HEK293 (cell line): ENCODE data around the gene PSMD2.

ENCODE experiments used
- ZNF114 ChIP-seq: fragments of 450-650 bp; formaldehyde crosslinking; IDR thresholded peaks from 2 replicates; pipeline ENCODE4 v1.5.0; 2017; ENCODE audit warnings: missing biosample characterization, missing genetic modification characterization
- ZNF140 ChIP-seq: fragments of 450-650 bp; formaldehyde crosslinking; IDR thresholded peaks from 2 replicates; pipeline ENCODE4 v1.5.1; 2016; ENCODE audit warnings: missing biosample characterization, missing genetic modification characterization
- ZNF24 ChIP-seq: fragments of 450-650 bp; formaldehyde crosslinking; IDR thresholded peaks from 2 replicates; pipeline ENCODE4 v1.5.1; 2016; ENCODE audit warnings: missing biosample characterization, missing genetic modification characterization
- ZNF621 ChIP-seq: fragments of 450-650 bp; formaldehyde crosslinking; IDR thresholded peaks from 2 replicates; pipeline ENCODE4 v1.5.1; 2017; ENCODE audit warnings: missing biosample characterization, missing genetic modification characterization
- TF ChIP-seq, protein P1 (sequence below): fragments of 450-650 bp; formaldehyde crosslinking; IDR thresholded peaks from 2 replicates; pipeline ENCODE4 v1.5.1; 2016; ENCODE audit warnings: missing biosample characterization, missing genetic modification characterization

GRCh38 chr3:184322731-184323487, 23.9 kb downstream of the PSMD2 start:
- TF ChIP-seq ZNF24 (tag by site-specific recombination): no peak
- TF ChIP-seq, protein P1, sequence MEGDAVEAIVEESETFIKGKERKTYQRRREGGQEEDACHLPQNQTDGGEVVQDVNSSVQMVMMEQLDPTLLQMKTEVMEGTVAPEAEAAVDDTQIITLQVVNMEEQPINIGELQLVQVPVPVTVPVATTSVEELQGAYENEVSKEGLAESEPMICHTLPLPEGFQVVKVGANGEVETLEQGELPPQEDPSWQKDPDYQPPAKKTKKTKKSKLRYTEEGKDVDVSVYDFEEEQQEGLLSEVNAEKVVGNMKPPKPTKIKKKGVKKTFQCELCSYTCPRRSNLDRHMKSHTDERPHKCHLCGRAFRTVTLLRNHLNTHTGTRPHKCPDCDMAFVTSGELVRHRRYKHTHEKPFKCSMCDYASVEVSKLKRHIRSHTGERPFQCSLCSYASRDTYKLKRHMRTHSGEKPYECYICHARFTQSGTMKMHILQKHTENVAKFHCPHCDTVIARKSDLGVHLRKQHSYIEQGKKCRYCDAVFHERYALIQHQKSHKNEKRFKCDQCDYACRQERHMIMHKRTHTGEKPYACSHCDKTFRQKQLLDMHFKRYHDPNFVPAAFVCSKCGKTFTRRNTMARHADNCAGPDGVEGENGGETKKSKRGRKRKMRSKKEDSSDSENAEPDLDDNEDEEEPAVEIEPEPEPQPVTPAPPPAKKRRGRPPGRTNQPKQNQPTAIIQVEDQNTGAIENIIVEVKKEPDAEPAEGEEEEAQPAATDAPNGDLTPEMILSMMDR (tag by site-specific recombination): no peak
- TF ChIP-seq ZNF140 (tag by site-specific recombination): no peak
- TF ChIP-seq ZNF621 (tag by site-specific recombination): no peak
- no peak for TF ChIP-seq ZNF114 (tag by site-specific recombination)
